Subcutaneous adipose tissue (tissue), 4 donors: Measurements from ENCODE around the gene TLR9. TPM values are rescaled to one million over a fixed set of nuclear protein-coding genes. Genes with fewer than 3 reads are reported as not detected.

Experiments used
- CTCF ChIP-seq: fragments of 450-650 bp; IDR thresholded peaks from one replicate; pipeline ENCODE4 v1.5.1; 2016; ENCODE audit warnings: low read depth, mild to moderate bottlenecking, control low read depth, antibody characterized with exemption, moderate library complexity
- total RNA-seq, 4 donors: library from RNA; depleted of rRNA; stranded (reverse); fragments of >200 nt; gene quantifications; one replicate each; pipeline ENCODE4 v1.1.0, GENCODE V29; 2016

The TLR9 gene
- total RNA-seq, 4 donors from 2014 or later = not detected

DNA sequence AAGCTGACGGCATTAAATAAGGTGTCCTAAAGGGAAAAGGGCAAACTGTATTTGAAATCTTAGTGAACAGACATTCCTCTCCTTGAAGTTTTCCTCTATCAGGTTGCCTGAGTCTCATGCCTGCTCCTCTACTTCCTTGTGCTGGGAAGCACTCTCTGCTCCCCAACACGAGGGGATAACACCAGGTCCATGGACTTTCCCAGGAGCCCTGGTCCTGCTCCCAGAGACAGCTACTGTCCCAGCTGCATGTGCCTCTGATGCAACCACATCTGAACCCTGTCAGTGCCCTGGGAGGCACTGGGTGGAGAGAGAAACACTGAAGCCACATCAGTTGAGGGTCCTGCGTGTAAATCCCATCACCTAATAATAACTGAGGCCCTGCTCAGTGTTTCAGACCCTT is 7.4 kb downstream of the TLR9 start:
- TF ChIP-seq CTCF = no peak

DNA sequence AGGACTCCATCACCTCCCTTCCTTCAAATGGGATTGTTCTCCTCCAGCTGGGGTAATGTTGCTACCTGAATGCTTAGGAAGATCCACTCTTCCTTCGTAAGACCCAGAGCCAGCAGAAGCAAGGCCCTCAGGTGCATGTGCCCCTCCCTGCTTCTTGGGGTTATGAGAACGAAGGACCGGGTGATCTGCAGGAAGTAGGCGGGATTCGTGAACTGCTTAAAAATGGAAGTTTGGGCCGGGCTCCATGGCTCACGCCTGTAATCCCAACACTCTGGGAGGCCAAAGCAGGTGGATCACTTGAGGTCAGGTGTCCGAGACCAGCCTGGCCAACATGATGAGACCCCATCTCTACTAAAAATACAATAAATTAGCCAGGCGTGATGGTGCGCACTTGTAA is 8.0 kb downstream of the TLR9 start:
- no peak for TF ChIP-seq CTCF

DNA sequence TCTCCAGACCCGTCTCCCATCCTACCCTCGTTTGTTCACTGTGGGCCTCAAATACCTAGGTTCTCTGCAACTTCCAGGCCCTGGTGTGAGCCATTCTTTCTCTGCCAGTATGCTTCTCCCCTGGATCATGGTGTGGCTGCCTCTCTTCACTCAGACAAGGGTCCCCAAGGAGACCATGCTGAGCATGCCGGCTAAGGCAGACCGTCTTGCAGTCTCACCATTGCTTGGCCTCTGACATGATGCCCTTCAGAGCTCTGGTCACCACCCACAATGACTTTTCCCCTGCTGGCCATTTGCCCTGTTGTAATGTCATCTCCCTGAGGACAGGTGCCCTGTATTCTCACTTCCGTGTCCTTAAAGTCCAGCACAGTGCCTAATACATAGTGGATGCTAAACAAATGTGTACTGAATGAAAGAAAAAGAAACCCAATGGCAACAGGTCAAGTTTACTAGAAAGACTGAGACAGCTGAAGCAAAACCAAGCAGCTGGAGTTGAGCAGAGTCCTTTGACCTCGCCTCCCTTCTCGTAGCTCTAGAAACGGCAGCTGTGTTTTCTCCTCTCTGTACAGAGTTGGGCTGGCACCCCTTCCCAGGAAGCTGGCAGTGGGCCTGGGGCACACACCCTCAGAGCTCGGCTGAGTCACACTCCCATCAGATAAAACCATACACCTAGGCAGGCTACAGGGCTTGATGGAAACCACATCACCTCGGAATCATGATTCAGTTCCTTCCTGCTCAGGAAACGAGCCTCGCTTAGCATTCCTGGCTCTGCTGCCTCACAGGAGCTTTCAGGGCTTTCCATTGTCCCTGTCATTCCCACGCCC is 8.6 kb downstream of the TLR9 start:
- no peak for TF ChIP-seq CTCF

- no peak for TF ChIP-seq CTCF
These were observed 10.1 kb downstream of the TLR9 start for GRCh38 chr3:52215351-52215750.

GRCh38 chr3:52213901-52214300 is 11.5 kb downstream of the TLR9 start:
- no peak for TF ChIP-seq CTCF

GRCh38 chr3:52213005-52213404 is 12.4 kb downstream of the TLR9 start:
- TF ChIP-seq CTCF = no peak

GRCh38 chr3:52211268-52211891 is 14.1 kb downstream of the TLR9 start:
- no peak for TF ChIP-seq CTCF
